HG03342 (cell line): Measurements from ENCODE around the gene LRP3.
"Not testable (repeated sequence)": the region's sequence is repeated elsewhere in the genome, so short reads cannot be mapped to it uniquely, and the experiment has no call there.

Source experiments
- ATAC-seq: cut with Tn5 transposase; IDR thresholded peaks from one replicate; pipeline ENCODE4 v1.9.1; 2021; ENCODE audit warnings: mild to moderate bottlenecking, moderate library complexity; ENCODE audit not compliant: unreplicated experiment

The LRP3 gene

DNA sequence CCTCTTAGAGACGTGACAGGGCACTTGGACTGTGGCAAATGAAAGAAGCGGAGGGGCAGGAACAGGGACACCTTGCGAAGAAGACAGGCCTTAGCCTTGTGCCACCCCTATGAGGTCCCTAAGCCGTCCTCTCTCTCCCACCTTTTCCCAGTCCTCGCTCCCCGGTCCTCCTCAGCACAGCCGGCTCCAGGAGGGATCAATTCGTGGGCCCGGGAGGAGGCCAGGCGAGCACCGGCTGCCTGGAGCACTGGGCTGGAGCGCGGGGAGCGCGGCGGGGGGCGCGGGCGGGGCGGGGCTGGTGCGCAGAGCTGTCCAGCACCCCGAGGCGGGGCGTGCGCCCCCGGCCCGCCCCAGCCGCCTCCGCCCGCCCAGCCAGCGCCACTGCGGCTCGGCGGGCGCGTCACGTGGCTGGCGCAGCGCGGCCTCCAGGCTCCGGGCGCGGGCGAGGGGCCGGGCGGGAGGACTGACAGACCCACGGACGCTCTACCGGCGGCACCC is at the start of gene LRP3:
Gene LRP3 (plus strand): TSS at position 466 of the 498 bp plus-strand sequence. CDS start 456 bp downstream, outside the sequence.
- no peak for ATAC-seq

DNA sequence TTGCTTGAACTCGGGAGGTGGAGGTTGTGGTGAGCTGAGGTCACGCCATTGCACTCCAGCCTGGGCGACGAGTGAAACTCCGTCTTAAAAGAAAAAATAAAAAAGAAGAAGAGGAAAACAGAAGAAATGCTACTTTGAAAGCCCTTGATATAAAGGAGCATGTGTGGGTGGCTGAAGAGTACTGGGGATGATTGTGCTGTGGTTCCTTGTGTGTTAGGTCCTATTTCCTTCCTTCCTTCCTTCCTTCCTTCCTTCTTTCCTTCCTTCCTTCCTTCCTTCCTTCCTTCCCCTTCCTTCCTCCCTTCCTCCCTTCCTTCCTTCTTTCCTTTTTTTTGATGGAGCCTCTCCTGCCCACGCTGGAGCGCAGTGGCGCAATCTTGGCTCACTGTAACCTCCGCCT is 47.9 kb upstream of the LRP3 start:
- no peak for ATAC-seq

DNA sequence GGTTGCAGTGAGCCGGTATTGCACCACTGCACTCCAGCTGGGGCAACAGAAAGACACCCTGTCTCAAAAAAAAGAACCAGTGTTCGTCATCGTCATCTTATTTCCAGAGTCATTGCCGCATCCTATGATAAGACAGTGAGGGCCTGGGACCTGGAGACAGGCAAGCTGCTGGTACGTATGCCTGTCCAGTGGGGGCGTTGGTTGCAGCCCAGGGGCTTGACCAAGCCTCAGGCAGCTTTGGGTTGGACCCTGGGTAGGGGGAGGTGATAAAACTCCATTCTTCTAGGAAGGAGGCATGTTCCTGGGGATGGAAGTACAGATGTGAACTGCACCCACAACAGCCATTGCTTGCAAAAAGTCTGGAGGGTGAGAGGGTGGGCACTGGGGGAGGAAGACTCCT is 46.6 kb upstream of the LRP3 start:
- ATAC-seq, result no peak

- no peak for ATAC-seq
Observed at GRCh38 chr19:33150852-33151518, 43.1 kb upstream of the LRP3 start.

DNA sequence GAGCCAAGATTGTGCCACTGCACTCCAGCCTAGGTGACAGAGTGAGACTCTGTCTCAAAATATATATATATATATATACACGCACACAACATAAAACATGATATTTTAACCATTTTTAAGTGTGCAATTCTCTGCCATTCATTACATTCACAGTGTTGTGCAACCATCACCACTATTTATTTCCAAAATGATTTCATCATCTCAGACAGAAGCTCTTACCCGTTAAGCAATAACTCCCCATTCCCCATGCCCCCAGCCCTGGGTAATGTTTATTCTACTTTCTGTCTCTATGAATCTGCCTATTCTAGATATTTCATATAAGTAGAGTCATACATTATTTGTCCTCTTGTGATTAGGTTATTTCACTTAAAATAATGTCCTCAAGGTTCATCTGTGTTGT is 42.0 kb upstream of the LRP3 start:
- ATAC-seq, result no peak

GRCh38 chr19:33152625-33153024 is 41.5 kb upstream of the LRP3 start:
- not testable (repeated sequence) for ATAC-seq

GRCh38 chr19:33154313-33154712 is 39.8 kb upstream of the LRP3 start:
- ATAC-seq, result not testable (repeated sequence)

- ATAC-seq, result no peak
Observed at GRCh38 chr19:33156334-33156733, 37.8 kb upstream of the LRP3 start.

GRCh38 chr19:33157906-33158305 is 36.2 kb upstream of the LRP3 start:
- no peak for ATAC-seq

DNA sequence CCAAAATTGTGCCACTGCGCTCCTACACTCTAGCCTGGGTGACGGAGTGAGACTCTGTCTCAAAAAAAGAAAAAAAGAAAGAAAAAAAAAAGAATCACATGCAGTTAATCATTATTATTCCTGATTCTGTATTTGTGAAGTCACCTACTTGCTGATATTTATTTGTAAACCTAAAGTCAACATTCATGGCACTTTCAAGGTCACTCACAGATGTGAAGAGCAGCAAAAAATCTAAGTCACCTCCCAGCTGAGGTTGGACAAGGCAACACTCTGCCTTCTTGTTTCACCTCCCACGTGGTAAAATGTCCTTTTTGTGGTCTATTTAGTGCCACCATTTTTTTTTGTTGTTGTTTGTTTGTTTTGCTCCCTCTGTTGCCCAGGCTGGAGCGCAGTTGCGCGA is 35.8 kb upstream of the LRP3 start:
- no peak for ATAC-seq

DNA sequence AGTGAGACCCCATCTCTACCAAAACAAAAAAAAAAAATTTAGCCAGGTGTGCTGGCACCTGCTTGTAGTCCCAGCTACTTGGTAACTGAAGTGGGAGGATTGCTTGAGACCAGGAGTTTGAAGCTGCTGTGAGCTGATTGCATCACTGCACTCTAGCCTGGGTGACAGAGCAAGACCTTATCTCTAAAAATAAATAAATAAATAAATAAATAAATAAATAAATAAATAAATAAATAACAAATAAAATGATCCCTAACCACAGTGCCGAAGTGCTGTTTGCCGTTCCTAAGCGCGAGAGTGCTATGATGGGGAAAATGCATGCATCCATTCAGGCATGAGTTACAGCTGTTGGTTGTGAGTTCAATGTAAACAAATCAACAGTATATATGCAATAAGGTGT is 35.0 kb upstream of the LRP3 start:
- ATAC-seq, result no peak

GRCh38 chr19:33159893-33160292 is 34.2 kb upstream of the LRP3 start:
- ATAC-seq, result no peak

DNA sequence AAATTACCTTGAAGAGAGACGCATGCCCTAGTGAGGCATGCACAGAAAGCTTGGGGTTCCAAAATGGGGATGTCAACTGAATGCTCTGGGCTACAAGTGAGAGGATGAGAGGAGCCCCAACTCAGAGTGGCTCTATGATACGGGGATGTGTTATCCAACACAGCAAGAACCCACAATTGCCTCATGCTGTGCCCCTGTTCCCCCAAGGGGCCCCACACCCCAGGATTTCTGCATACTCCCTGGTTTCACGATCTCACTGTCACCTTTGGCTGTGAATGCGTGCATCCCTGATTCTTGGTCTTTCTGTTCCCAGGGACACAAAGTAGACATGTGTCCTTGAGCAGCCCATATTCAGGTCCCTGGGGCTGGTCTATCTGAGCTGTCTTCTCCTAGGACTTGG is 32.9 kb upstream of the LRP3 start:
- ATAC-seq, result no peak

DNA sequence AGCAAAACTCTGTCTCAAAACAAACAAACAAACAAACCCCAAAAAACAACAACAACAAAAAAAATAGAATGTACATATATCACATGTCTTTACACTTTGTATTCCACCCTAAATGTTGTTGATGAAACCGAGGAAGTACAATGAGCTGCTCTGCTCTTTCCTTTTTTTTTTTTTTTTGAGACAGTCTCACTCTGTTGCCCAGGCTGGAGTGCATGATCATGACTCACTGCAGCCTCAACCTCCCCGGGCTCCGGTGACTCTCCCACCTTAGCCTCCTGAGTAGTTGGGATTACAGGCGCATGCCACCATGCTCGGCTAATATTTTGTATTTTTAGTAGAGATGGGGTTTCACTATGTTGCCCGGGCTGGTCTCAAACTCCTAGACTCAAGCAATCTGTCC is 30.6 kb upstream of the LRP3 start:
- ATAC-seq, result no peak

DNA sequence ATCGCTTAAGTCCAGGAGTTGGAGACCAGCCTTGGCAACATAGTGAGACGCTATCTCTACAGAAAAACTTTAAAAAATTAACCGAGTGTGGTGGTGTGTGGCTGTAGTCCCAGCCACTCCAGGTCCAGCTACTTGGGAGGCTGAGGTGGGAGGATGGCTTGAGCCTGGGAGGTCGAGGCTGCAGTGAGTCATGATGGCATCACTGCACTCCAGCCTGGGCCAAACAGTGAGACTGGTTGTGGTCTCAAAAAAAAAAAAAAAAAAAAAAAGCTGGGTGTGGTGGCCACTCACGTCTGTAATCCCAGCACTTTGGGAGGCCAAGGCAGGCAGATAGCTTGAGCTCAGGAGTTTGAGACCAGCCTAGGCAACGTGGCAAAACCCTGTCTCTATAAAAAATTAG is 28.1 kb upstream of the LRP3 start:
- ATAC-seq, result not testable (repeated sequence)

- ATAC-seq, result no peak
Observed at GRCh38 chr19:33167438-33167837, 26.7 kb upstream of the LRP3 start.

DNA sequence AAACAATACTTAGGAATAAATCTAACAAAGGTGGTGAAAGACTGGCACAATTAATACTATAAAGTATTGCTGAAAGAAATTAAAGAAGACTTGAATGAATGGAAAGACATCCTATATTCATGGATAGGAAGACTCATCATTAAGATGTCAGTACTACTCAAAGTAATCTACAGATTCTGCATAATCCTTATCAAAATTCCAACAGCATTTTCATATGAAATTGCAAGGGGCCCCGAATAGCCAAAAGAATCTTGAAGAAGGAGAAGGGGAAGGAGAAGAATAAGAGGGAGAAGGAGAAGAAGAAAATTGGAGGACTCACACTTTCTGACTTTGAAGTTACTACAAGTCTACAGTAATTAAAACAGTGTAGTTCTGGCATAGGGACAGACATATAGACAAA is 25.6 kb upstream of the LRP3 start:
- ATAC-seq, result no peak

DNA sequence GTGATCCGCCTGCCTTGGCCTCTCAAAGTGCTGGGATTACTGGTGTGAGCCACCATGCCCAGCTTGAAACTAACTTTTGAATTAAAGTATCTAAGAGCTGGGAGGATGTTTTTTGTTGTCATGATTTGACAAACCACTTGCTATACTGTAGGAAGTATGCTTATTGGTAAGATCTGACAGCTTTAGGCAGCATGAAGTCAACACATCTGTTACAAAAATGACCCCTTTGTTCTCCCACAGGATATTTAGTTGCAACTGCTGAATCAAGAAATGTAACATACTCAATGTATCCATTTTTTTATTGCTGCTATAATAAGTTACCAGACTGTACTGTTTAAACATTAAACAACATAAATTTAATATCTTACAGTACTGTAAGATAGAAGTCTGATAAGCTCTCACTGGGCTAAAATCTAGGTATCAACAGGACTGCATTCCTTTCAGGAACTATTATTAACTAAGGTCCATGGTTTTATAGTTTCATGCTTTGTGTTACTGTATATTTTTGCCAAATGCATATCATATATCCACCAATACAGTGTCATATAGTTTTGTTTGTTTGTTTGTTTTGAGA is 22.8 kb upstream of the LRP3 start:
- ATAC-seq, result no peak

GRCh38 chr19:33171916-33172359 is 22.2 kb upstream of the LRP3 start:
- no peak for ATAC-seq

DNA sequence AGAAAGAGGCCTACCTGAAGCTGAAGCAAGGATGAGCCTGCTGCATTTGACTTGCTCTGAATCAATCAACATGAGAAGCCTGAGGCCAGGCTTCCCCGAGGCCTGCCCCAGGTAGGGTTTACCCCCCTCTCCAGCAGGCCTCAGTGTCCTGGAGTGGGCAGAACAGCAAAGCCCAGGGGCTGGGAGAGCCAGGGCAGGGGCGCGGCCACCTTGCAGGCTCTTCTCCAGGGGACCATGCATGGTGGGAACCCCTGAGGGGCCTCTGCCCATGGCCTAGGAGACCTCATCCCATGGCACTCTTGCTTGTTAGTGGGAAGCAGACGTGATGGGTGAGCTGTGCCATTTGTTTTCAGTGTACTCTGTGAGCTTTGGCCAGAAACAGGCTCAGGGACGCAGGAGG is 19.9 kb upstream of the LRP3 start:
- ATAC-seq, result no peak

GRCh38 chr19:33175156-33175782 is 18.9 kb upstream of the LRP3 start:
- no peak for ATAC-seq
